ENCODE results near the gene CAPN15. TPM values are rescaled to one million over a fixed set of nuclear protein-coding genes. Genes with fewer than 3 reads are reported as not detected.

CAPN15 gene
- polyA plus RNA-seq, 1 of the 3 experiments (the other 2 are of a cell fraction), result 22.9 TPM

- Histone ChIP-seq H3K36me3 (replicated peaks in 1 of 2; ENCODE audit: control insufficient read depth in 1 of 2, insufficient read depth in 2 of 2, low read length in 1 of 2) (no peaks in the 10 kb centered on the region), H3K9me2 (no peaks in the 10 kb centered on the region), H3F3A (replicated peaks; ENCODE audit: insufficient read depth) (no peaks in the 10 kb centered on the region), H3K9me3 (no peaks in the 10 kb centered on the region), H3K27ac (ENCODE audit: low read depth in 2 of 2, low read length in 1 of 2) (no peak overlapping the region), H3K4me3 (ENCODE audit: low read depth in 2 of 2, low read length in 1 of 2) (no peak overlapping the region), H3K27me3 (ENCODE audit: insufficient read depth) (peaks cover 27% of the 10 kb centered on the region), H3K4me2 (no peak overlapping the region), H4K20me1 (ENCODE audit: insufficient read depth) (no peaks in the 10 kb centered on the region), H3K4me1 (ENCODE audit: control insufficient read depth in 1 of 2, insufficient read depth in 2 of 2, low read depth in 1 of 2, low read length in 1 of 2) (peaks cover 6 to 24% of the 10 kb centered on the region in 2 experiments; a peak in 1 of 4 replicates), H2AFZ (ENCODE audit: low read depth) (no peak overlapping the region), H3K79me2 (ENCODE audit: insufficient read depth) (no peaks in the 10 kb centered on the region), H3K9ac (no peak overlapping the region)
- ChIA-PET CTCF (interaction anchor here (0.6 to 1.2 kb wide), 3 partner anchors 14 to 27 kb away, joined by 3 read pairs; no protein-coding TSS in a partner anchor), POLR2A (no interaction called here)
- TF ChIP-seq JUND (IDR thresholded peaks at IDR 0.05) (no peak), TCF12 (IDR thresholded peaks at IDR 0.05) (no peak)
- TF ChIP-seq, protein P1, sequence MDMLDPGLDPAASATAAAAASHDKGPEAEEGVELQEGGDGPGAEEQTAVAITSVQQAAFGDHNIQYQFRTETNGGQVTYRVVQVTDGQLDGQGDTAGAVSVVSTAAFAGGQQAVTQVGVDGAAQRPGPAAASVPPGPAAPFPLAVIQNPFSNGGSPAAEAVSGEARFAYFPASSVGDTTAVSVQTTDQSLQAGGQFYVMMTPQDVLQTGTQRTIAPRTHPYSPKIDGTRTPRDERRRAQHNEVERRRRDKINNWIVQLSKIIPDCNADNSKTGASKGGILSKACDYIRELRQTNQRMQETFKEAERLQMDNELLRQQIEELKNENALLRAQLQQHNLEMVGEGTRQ (IDR thresholded peaks at IDR 0.05; ENCODE audit: borderline replicate concordance, low read depth, low read length), result no peak
- WGBS (ENCODE audit: low lambda C conversion rate), result 69% methylated on average over 7 of the region's 15 CpGs
- DNase-seq, result no peak
Measured at GRCh38 chr16:561413-561794, 33.9 kb downstream of the CAPN15 start.

GRCh38 chr16:561957-562938 is 34.7 kb downstream of the CAPN15 start:
- Histone ChIP-seq H3K4me3 (ENCODE audit: low read depth in 2 of 2, low read length in 1 of 2) (no peak overlapping the region), H3K79me2 (ENCODE audit: insufficient read depth) (no peaks in the 10 kb centered on the region), H3K9me2 (no peaks in the 10 kb centered on the region), H3K36me3 (replicated peaks in 1 of 2; ENCODE audit: control insufficient read depth in 1 of 2, insufficient read depth in 2 of 2, low read length in 1 of 2) (no peaks in the 10 kb centered on the region), H3K4me2 (no peak overlapping the region), H3K27me3 (ENCODE audit: insufficient read depth) (peaks cover 27% of the 10 kb centered on the region), H3K9ac (no peak overlapping the region), H3K27ac (ENCODE audit: low read depth in 2 of 2, low read length in 1 of 2) (no peak overlapping the region), H4K20me1 (ENCODE audit: insufficient read depth) (no peaks in the 10 kb centered on the region), H2AFZ (ENCODE audit: low read depth) (no peak overlapping the region), H3K9me3 (no peaks in the 10 kb centered on the region), H3F3A (replicated peaks; ENCODE audit: insufficient read depth) (no peaks in the 10 kb centered on the region), H3K4me1 (ENCODE audit: control insufficient read depth in 1 of 2, insufficient read depth in 2 of 2, low read depth in 1 of 2, low read length in 1 of 2) (peaks cover 6 to 32% of the 10 kb centered on the region in 2 experiments; a peak in 1 of 4 replicates)
- CTCF ChIA-PET, result interaction anchor here (0.9 kb wide), 1 partner anchor 17 kb away, joined by 3 read pairs; no protein-coding TSS in a partner anchor
- no peak for DNase-seq
- POLR2A ChIA-PET, result no interaction called here
- TF ChIP-seq EP300 (IDR thresholded peaks at IDR 0.05; ENCODE audit: borderline replicate concordance in 1 of 2, low read depth in 1 of 2, low read length in 1 of 2) (no peak), NFIC (IDR thresholded peaks at IDR 0.05; ENCODE audit: borderline replicate concordance) (no peak), TEAD4 (IDR thresholded peaks at IDR 0.05; ENCODE audit: borderline replicate concordance, insufficient read depth) (no peak), FOXM1 (IDR thresholded peaks at IDR 0.05; ENCODE audit: low read depth) (no peak), GATA2 (CRISPR knock-in tag; IDR thresholded peaks at IDR 0.05) (no peak), FOXJ3 (CRISPR knock-in tag; IDR thresholded peaks at IDR 0.05) (no peak), YY1 (IDR thresholded peaks at IDR 0.05; ENCODE audit: low read depth) (no peak), RXRA (IDR thresholded peaks at IDR 0.05; ENCODE audit: borderline replicate concordance, low read depth) (no peak), USF1 (IDR thresholded peaks at IDR 0.05; ENCODE audit: borderline replicate concordance, low read depth) (no peak), RFX5 (IDR thresholded peaks at IDR 0.05; ENCODE audit: low read length) (no peak), NRF1 (IDR thresholded peaks at IDR 0.05; ENCODE audit: low read depth, low read length) (no peak), EZH2phosphoT487 (IDR thresholded peaks at IDR 0.05; ENCODE audit: borderline replicate concordance, low read depth) (no peak), SMC3 (IDR thresholded peaks at IDR 0.05; ENCODE audit: low read depth, low read length) (no peak), SIN3A (IDR thresholded peaks at IDR 0.05; ENCODE audit: borderline replicate concordance, low read depth, low read length) (no peak), POLR2AphosphoS5 (IDR thresholded peaks at IDR 0.05; ENCODE audit: low read depth, low read length) (no peak), TAF1 (IDR thresholded peaks at IDR 0.05; ENCODE audit: borderline replicate concordance, low read depth, low read length) (no peak)
- TF ChIP-seq, protein P2, sequence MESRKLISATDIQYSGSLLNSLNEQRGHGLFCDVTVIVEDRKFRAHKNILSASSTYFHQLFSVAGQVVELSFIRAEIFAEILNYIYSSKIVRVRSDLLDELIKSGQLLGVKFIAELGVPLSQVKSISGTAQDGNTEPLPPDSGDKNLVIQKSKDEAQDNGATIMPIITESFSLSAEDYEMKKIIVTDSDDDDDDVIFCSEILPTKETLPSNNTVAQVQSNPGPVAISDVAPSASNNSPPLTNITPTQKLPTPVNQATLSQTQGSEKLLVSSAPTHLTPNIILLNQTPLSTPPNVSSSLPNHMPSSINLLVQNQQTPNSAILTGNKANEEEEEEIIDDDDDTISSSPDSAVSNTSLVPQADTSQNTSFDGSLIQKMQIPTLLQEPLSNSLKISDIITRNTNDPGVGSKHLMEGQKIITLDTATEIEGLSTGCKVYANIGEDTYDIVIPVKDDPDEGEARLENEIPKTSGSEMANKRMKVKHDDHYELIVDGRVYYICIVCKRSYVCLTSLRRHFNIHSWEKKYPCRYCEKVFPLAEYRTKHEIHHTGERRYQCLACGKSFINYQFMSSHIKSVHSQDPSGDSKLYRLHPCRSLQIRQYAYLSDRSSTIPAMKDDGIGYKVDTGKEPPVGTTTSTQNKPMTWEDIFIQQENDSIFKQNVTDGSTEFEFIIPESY (IDR thresholded peaks at IDR 0.05; ENCODE audit: borderline replicate concordance, low read depth), result no peak
- TF ChIP-seq, protein P3, sequence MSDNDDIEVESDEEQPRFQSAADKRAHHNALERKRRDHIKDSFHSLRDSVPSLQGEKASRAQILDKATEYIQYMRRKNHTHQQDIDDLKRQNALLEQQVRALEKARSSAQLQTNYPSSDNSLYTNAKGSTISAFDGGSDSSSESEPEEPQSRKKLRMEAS (IDR thresholded peaks at IDR 0.05; ENCODE audit: low read depth), result no peak
- TF ChIP-seq, protein P1 (IDR thresholded peaks at IDR 0.05; ENCODE audit: borderline replicate concordance, low read depth, low read length), result no peak
- 88% methylated on average over 23 of the region's 43 CpGs for WGBS (ENCODE audit: low lambda C conversion rate)

Measured in SK-N-SH (cell line).